PC-3 (cell line): ENCODE measurements around the gene SLC25A24. TPM values are rescaled to one million over a fixed set of nuclear protein-coding genes. Genes with fewer than 3 reads are reported as not detected.

Source experiments
- ATAC-seq: fragments of 200-7000 bp; cut with Tn5 transposase; 2 replicates; pipeline ENCODE4 v1.9.1; 2020; ENCODE audit warnings: mild to moderate bottlenecking, moderate library complexity
- BruUV-seq: library from RNA; stranded (reverse); fragments of 400-500 nt; replicated peaks from 2 replicates; lab custom pipeline; 2021; lab: Mats Ljungman, UMichigan
- CTCF ChIA-PET: fragments of 300-600 bp; sonication (Branson Sonifier 250); formaldehyde crosslinking; loops from one replicate; lab custom pipeline; 2022; ENCODE audit warnings: antibody characterized with exemption; lab: Charles Lee
- POLR2A ChIA-PET: fragments of 300-600 bp; sonication (Branson Sonifier 250); formaldehyde crosslinking; loops from one replicate; lab custom pipeline; 2022; ENCODE audit warnings: antibody characterized with exemption; ENCODE audit not compliant: unreplicated experiment; lab: Charles Lee
- DNase-seq: peaks from one replicate; pipeline ENCODE4 v3.0.0-alpha.2; 2015
- H2AFZ ChIP-seq: fragments of 300-600 bp; sonication (generic); 2 replicates; pipeline ENCODE4 v1.6.0; 2016; ENCODE audit warnings: antibody characterized with exemption, low read length
- H3F3A ChIP-seq: fragments of 300-600 bp; sonication (generic); one replicate; pipeline ENCODE4 v1.6.0; 2017; ENCODE audit warnings: antibody characterized with exemption, low read length, control low read depth, mild to moderate bottlenecking; ENCODE audit not compliant: unreplicated experiment
- H3K27ac ChIP-seq: fragments of 300-600 bp; sonication (generic); 2 replicates; pipeline ENCODE4 v1.5.1; 2016; ENCODE audit warnings: mild to moderate bottlenecking, low read length
- H3K27me3 ChIP-seq: fragments of 300-600 bp; sonication (generic); 2 replicates; pipeline ENCODE4 v1.6.1; 2016; ENCODE audit warnings: low read length, mixed read lengths
- H3K36me3 ChIP-seq: fragments of 300-600 bp; sonication (generic); 2 replicates; pipeline ENCODE4 v1.6.1; 2016; ENCODE audit warnings: low read depth, mixed run types, low read length, mixed read lengths
- H3K4me1 ChIP-seq: fragments of 300-600 bp; sonication (generic); 2 replicates; pipeline ENCODE4 v1.5.1; 2016; ENCODE audit warnings: low read length; ENCODE audit not compliant: insufficient read depth
- H3K4me2 ChIP-seq: fragments of 300-600 bp; sonication (generic); 2 replicates; pipeline ENCODE4 v1.6.0; 2016; ENCODE audit warnings: low read length
- H3K4me3 ChIP-seq: fragments of 300-600 bp; sonication (generic); 2 replicates; pipeline ENCODE4 v1.5.1; 2016; ENCODE audit warnings: mild to moderate bottlenecking, low read length, mixed read lengths
- H3K79me2 ChIP-seq: fragments of 300-600 bp; sonication (generic); 2 replicates; pipeline ENCODE4 v1.6.1; 2017; ENCODE audit warnings: low read length, mixed read lengths
- H3K9ac ChIP-seq: fragments of 300-600 bp; sonication (generic); 2 replicates; pipeline ENCODE4 v1.6.0; 2016; ENCODE audit warnings: mild to moderate bottlenecking, low read length
- H3K9me2 ChIP-seq: fragments of 300-600 bp; sonication (generic); replicated peaks from 2 replicates; pipeline ENCODE4 v1.6.1; 2016; ENCODE audit warnings: mixed run types, low read length, mixed read lengths
- H3K9me3 ChIP-seq: fragments of 300-600 bp; sonication (generic); 2 replicates; pipeline ENCODE4 v1.6.1; 2016; ENCODE audit warnings: low read length, mixed read lengths
- H4K20me1 ChIP-seq: fragments of 300-600 bp; sonication (generic); 2 replicates; pipeline ENCODE4 v1.6.1; 2016; ENCODE audit warnings: low read length, mixed read lengths
- EZH2 ChIP-seq: fragments of 300-600 bp; sonication (generic); IDR thresholded peaks from one replicate; pipeline ENCODE4 v1.6.1; 2017; ENCODE audit warnings: antibody characterized with exemption, mild to moderate bottlenecking, low read length; ENCODE audit not compliant: unreplicated experiment
- EZH2phosphoT487 ChIP-seq: fragments of 300-600 bp; sonication (generic); IDR thresholded peaks from 2 replicates; pipeline ENCODE4 v1.6.1; 2018; ENCODE audit warnings: mild to moderate bottlenecking, antibody characterized with exemption, low read length, borderline replicate concordance
- intact Hi-C: fragments of 100-400 bp; cut with micrococcal nuclease; formaldehyde crosslinking; loops from 2 replicates; pipeline ENCODE4 v1.9.0; 2023
- total RNA-seq: library from RNA; depleted of rRNA; stranded (reverse); fragments of >200 nt; gene quantifications from 2 replicates; pipeline ENCODE4 v1.2.3, GENCODE V29; 2014
- TF ChIP-seq, protein P1 (sequence below): fragments of 300-600 bp; sonication (generic); conservative IDR thresholded peaks from 2 replicates; pipeline ENCODE4 v1.5.1; 2017; ENCODE audit warnings: antibody characterized with exemption, low read depth, mild to moderate bottlenecking, low read length

SLC25A24 gene
- total RNA-seq, 1 experiment from 2014 or later, result 30.3 TPM

DNA sequence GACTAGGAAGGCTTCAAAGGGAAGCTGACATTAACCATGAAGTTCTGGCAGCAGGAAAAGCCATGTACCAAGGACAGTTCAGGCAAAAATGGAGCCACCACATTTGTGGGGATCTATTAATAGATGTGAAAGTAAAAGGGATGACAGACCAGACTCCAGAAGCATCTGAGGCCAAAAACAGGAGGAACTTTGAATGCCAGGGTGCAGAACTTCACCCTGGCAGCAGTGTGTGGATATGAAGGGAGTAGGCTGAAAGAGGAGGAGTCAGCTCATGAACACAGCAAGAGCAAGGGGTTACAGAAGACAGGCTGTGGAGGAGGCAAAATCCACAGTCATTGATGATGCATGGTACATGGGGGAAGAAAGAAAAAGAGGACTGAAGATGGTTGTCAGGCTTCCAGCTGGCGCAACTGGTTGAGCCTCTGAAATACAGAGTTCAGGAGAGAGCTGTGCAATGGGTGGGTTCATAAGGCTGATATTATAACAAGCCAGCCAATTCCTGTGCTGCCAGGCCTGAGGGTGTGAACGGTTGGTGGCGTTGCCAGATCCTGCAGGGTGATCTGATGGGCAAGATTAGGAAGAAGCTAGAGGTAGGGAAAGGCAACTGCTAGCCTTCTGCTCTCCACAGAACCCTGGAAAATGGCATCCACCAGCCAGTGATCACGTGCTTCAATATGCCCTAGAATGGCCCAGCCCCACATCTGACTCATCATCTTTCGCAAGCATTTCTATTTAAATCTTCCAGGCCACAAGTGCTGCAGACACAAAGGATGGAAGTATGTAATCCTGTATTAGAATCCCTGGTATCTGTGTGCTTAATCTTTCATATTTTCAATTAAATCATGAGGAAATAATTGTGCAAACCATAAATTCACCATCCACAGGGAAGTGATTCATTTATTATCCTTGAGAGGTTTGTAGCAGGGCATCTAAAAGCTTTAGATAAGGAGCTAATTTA lies 81.9 kb downstream of the SLC25A24 start:
- ChIA-PET POLR2A (no interaction called here), CTCF (interaction anchor here (0.5 to 0.7 kb wide), 2 partner anchors 8 to 9 kb away, joined by 3 read pairs; no protein-coding TSS in a partner anchor)
- no peaks in the 10 kb centered on the region for H3K9me3 ChIP-seq
- H3K4me3 ChIP-seq, result no peak overlapping the region
- 0 out of 2 replicates have a peak overlapping the region, but pooled peaks have one; percentile 12 for H3K27ac ChIP-seq
- peak; percentile 85 for ATAC-seq
- TF ChIP-seq EZH2 (no peak), EZH2phosphoT487 (no peak)
- TF ChIP-seq, protein P1, sequence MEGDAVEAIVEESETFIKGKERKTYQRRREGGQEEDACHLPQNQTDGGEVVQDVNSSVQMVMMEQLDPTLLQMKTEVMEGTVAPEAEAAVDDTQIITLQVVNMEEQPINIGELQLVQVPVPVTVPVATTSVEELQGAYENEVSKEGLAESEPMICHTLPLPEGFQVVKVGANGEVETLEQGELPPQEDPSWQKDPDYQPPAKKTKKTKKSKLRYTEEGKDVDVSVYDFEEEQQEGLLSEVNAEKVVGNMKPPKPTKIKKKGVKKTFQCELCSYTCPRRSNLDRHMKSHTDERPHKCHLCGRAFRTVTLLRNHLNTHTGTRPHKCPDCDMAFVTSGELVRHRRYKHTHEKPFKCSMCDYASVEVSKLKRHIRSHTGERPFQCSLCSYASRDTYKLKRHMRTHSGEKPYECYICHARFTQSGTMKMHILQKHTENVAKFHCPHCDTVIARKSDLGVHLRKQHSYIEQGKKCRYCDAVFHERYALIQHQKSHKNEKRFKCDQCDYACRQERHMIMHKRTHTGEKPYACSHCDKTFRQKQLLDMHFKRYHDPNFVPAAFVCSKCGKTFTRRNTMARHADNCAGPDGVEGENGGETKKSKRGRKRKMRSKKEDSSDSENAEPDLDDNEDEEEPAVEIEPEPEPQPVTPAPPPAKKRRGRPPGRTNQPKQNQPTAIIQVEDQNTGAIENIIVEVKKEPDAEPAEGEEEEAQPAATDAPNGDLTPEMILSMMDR, result no peak
- intact Hi-C loops, result no loop called here
- peak; percentile 73 for DNase-seq
- H3K79me2 ChIP-seq, result no peaks in the 10 kb centered on the region
- no TSS peak for BruUV-seq
- no peaks in the 10 kb centered on the region for H3K4me1 ChIP-seq
- H3F3A ChIP-seq, result no peaks in the 10 kb centered on the region
- no peak overlapping the region for H3K9ac ChIP-seq
- H3K4me2 ChIP-seq, result no peak overlapping the region
- no peaks in the 10 kb centered on the region for H4K20me1 ChIP-seq
- no peaks in the 10 kb centered on the region for H3K27me3 ChIP-seq
- no peaks in the 10 kb centered on the region for H3K36me3 ChIP-seq
- H3K9me2 ChIP-seq, result no peaks in the 10 kb centered on the region
- 0 out of 2 replicates have a peak overlapping the region, but pooled peaks have one; percentile 46 for H2AFZ ChIP-seq

DNA sequence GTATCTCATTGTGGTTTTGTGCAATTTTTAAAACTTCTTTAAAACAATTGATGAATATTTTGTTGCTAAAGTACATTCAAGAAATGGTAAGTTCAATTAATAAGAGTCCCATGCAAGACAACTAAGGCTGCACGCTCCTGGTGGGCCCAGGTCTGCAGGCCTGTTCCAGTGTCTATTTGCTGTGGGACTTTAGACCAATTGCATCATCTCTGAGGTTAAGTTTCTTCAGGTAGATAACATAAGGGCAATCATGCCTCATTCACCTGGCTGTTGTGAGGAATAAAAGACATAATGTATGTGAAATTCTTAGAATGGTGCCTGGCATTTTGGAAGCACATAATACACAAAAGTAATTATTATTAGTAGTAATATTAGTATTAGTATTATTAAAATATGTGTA lies 82.9 kb downstream of the SLC25A24 start:
- Histone ChIP-seq H4K20me1 (no peaks in the 10 kb centered on the region), H3K9me2 (no peaks in the 10 kb centered on the region), H3K9ac (no peak overlapping the region), H3K4me2 (no peak overlapping the region), H3K36me3 (no peaks in the 10 kb centered on the region), H2AFZ (no peak overlapping the region), H3F3A (no peaks in the 10 kb centered on the region), H3K27ac (no peak overlapping the region), H3K4me1 (no peaks in the 10 kb centered on the region), H3K79me2 (no peaks in the 10 kb centered on the region), H3K4me3 (no peak overlapping the region), H3K9me3 (no peaks in the 10 kb centered on the region), H3K27me3 (no peaks in the 10 kb centered on the region)
- ChIA-PET POLR2A (no interaction called here), CTCF (no interaction called here)
- no TSS peak for BruUV-seq
- TF ChIP-seq, protein P1, result no peak
- TF ChIP-seq EZH2phosphoT487 (no peak), EZH2 (no peak)
- ATAC-seq (no peak), DNase-seq (no peak)
- intact Hi-C loops, result no loop called here
